GM18498 (cell line): ENCODE results near the gene ELSPBP1.
"Not testable (repeated sequence)": the region's sequence is repeated elsewhere in the genome, so short reads cannot be mapped to it uniquely, and the experiment has no call there.

Experiments used
- ATAC-seq: cut with Tn5 transposase; IDR thresholded peaks from one replicate; pipeline ENCODE4 v1.9.1; 2021; ENCODE audit warnings: mild to moderate bottlenecking, moderate library complexity; ENCODE audit not compliant: unreplicated experiment

Gene ELSPBP1

DNA sequence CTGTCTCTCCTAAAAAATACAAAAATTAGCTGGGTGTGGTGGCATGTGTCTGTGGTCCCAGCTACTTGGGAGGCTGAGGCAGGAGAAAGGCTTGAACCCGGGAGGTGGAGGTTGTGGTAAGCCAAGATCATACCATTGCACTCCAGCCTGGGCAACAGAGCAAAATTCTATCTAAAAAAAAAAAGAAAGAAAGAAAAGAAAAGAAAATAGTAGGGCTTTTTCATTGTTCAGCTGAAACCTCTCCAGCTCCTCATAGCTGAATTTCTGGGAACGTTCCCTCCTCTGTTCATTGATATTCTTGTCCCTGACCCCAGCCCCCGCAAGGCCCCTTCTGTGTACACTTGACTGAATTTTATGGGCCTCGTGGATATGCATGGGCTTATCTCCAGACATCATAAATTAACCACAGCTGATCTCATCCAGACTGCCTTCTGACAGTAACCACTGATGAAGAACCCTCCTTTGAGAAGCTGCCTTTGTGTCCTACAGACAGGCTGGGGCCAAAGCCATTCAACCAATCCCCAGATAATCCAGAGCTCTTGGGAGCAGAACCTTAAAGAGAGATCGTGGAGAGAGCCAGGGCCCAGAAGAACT lies at the start of gene ELSPBP1:
ELSPBP1 (plus strand) TSS at position 424 of the 594 bp plus-strand sequence. CDS start 14,036 bp downstream, outside the sequence.
- no peak for ATAC-seq

DNA sequence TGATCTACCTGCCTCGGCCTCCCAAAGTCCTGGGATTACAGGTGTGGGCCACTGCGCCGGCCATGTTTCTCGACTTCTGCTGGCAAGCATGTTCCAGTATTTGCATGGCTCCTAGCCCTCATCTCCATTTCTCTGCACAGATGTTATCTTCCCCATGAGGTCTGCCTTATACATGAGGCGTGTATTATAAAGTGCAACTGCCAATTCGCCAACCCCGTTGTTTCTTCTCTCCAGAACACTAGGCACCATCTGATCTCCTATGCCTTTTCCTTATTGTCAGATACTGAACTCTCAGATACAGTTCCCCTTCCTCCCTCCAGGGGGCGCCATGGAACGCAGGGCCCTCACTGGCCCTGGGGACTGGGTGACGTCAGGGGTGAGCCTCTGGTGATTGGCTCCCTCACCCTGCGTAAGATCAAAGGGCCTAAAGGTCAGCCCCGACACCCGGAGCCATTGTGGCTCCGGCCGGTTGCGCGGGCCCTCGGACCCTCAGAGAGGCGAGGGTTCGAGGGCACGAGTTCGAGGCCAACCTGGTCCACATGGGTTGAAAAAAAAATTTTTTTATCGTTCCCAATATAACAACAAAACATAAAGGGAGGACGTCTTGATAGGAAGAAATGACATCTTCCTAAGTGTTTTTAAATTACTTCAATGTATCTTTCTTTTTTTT lies 44.4 kb upstream of the ELSPBP1 start:
- ATAC-seq, result not testable (repeated sequence)

GRCh38 chr19:47952132-47952531 lies 42.3 kb upstream of the ELSPBP1 start:
- not testable (repeated sequence) for ATAC-seq

DNA sequence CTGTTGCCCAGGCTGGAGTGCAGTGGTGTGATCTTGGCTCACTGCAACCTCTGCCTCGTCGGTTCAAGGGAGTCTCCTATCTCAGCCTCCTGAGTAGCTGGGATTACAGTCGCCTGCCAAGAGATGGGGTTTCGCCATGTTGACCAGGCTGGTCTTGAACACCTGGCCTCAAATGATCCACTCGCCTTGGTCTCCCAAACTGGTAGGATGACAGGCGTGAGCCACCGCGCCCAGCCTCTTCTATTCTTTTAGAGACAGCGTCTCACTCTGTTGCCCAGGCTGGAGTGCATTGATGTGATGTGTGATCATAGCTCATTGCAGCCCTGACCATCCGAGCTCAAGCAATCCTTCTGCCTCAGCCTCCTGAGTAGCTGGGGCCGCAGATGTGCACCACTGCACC lies 38.5 kb upstream of the ELSPBP1 start:
- not testable (repeated sequence) for ATAC-seq

- no peak for ATAC-seq
These were observed 20.9 kb upstream of the ELSPBP1 start for GRCh38 chr19:47973529-47973928.

DNA sequence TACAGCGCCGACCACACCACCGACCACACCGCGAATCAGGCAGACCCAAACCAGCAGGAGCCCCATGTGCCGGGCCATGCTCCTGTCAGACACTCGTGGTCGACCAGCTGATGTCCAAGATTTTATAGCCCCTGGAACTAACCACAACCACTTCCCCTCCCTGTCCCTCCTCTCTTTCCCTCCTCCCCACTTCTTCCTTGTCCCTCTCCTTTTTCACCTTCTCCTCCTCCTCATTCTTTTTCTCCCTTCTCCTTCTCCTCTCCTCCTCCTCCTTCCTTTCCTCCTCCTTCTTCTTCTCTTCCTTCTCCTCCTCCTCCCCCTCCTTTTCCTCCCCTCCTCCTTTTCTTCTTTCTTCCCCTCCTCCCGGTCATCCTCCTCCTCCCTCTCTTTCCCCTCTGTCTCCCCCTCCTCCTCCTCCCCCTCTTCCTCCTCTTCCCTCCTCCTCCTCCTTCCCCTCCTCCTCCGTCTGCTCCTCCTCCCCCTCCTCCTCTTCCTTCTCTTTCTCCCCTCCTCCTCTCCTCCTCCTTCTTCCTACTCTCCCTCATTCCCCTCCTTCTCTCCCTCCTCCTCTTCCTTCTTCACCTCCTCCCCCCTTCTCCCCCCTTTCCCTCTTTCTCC lies 3.1 kb upstream of the ELSPBP1 start:
- ATAC-seq, result no peak

GRCh38 chr19:47992070-47992469 lies 2.4 kb upstream of the ELSPBP1 start, which contains the start of gene BSPH1:
BSPH1 (minus strand) TSS chr19:47992170; CDS start chr19:47992081, 89 bp downstream.
- ATAC-seq, result no peak

DNA sequence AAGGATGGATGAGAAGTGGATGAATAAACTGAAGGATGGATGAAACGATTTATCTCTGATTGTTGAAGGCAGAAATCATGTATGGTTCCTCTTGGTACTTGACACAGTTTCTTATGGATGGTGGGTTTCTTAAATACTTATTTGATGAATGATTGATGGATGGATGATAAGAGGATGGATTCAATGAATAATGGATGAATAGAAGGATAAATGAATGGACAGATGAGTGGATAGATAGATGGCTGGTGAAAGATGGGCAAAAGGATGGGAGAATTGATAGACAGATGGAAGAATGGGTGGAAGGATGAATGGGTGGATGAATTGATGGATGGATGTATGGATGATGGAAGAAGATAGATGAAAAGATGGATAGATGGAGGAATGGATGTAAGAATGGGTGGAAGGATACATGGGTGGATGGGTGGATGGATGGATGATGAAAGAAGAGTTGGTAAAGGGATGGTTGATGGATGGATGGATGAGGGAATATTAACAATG lies 1.8 kb downstream of the ELSPBP1 start:
- ATAC-seq, result no peak

GRCh38 chr19:47998800-47999199 lies 4.4 kb downstream of the ELSPBP1 start:
- no peak for ATAC-seq

DNA sequence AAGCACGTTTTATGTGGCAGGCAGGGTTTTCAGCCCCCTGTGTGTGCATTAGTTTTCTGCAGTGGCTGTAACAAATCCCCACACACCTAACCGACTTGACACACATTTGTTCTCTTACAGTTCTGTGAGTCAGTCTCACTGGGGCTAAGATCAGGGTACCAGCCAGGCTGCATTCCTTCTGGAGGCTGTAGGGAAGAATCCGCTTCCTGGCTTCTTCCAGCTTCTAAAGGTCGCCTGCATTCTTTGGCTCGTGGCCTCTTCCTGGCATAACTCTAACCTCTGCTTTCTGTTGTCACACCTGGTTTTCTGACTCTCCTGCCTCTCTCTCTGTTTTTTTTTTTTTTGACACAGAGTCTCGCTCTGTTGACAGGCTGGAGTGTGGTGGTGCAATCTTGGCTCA lies 6.4 kb downstream of the ELSPBP1 start:
- no peak for ATAC-seq

GRCh38 chr19:48004236-48004635 lies 9.8 kb downstream of the ELSPBP1 start:
- ATAC-seq, result no peak

DNA sequence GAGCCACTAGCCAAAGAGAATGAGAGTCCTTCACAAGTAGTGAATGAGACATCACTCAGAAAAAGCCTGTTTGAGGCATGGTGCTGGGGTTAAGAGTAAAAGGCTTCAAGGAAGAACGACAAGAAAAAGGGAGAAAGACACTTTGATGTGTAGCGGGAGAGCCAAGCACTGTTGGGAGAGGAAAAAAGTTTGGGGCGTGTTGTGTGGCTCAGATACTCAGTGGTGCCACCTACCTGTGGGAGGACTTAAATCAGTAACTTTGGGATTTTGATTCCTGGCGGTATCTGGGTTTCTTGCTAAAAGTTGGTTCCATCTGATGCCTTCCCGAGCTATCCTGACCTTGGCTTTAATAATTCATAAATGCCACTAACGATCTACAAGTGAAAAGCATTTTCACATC lies 12.3 kb downstream of the ELSPBP1 start:
- ATAC-seq, result no peak

DNA sequence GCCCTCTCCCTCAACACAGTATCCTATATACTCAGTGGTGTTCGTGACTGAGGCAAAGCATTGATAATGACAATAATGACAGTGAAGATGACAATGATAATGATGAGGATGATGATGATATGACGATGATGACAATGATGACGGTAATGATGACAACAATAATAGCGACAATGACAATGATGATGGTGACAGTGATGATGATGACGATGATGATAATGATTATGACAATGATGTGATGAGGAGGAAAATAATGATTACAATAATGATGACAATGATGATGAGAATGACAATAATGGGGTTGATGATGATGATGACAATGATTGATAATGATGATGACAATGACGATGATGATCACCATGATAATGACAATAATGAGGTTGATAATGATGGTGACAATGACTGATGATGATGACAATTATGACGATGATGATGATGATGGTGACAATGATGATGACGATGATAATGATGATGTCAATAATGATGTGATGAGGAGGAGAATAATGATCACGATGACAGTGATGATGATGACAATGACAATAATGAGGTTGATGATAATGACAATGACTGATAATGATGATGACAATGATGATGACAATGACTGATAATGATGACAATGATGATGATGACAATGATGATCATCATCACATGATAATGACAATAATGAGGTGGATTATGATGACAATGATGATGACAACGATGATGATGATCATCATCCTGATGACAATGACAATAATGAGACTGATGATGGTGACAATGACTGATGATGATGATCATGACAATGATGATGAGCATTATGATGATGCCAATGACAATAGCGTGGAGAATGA lies 16.7 kb downstream of the ELSPBP1 start:
- ATAC-seq, result no peak

DNA sequence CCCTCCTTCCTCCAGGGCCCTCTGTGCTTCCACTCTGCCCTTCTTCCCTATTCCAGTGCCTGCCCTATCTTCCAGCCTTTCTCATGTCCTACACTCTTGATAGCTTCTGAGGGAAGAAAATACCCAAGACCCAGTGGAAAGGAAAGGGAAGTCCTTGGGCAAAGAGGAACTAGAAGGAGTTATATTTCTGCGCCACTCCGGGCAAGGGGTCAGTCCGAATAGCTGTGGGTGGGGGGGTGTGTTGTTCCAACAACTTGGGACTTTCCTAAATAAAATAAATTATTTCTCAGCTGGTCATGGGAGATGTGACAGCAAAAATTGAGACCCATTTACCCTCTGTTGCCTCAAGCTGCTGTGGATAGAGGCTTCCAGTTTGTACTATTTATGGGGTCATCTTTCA lies 26.3 kb downstream of the ELSPBP1 start:
- ATAC-seq, result no peak

DNA sequence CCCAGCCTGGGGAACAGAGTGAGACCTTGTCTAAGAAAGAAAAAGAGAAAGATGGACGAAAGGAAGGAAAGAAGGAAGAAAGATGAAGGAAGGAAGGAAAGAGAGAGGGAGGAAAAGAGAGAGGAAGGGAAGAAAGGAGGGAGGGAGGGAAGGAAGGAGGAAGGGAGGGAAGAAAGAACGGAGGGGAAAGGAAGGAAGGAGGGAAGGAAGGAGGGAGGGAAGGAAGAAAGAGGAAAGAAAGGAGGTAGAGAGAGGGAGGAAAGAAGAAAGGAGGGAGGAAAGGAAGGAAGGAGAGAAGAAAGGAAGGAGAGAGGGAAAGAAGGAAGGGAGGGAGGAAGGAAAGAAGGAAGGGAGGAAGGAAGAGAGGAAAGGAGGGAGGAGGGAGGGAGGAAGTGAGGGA lies 28.6 kb downstream of the ELSPBP1 start:
- no peak for ATAC-seq

DNA sequence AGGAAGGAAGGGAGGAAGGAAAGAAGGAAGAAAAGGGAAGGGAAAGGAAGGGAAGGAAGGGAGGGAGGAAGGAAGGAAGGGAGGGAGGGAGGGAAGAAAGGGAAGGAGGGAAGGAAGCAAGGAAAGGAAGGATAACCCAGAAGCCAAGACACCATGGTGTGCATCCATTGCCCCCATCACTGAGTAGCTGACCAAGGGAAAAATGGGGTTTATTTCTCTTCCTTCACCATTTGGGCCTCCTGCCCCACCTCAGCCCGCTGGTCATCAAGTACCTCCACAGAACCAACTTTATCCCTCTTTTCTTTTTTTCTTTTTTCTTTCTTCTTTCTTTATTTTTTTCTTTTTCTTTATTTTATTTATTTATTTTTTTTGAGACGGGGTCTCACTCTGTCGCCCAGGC lies 29.1 kb downstream of the ELSPBP1 start:
- no peak for ATAC-seq

GRCh38 chr19:48025480-48025879 lies 31.0 kb downstream of the ELSPBP1 start:
- no peak for ATAC-seq

DNA sequence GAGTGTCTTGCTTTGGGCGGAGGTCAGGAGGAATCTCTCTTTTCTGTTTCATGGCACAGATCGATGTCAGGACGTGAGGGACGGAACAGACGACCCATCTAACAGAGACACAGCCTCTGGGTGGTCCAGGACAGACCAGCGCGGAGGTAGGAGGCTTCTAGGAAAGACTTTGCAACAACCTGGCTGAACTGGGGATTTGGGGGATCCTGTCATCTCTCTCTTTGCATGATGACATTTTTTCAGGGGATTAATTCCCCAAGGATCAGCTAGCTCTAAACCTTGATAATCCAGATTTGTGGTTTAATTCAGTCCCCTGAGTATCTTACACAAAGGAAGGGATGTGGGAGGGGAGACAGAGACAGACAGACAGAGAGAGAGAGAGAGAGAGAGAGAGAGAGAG lies 35.0 kb downstream of the ELSPBP1 start:
- no peak for ATAC-seq

- no peak for ATAC-seq
These were observed 35.6 kb downstream of the ELSPBP1 start for GRCh38 chr19:48030073-48030472.

DNA sequence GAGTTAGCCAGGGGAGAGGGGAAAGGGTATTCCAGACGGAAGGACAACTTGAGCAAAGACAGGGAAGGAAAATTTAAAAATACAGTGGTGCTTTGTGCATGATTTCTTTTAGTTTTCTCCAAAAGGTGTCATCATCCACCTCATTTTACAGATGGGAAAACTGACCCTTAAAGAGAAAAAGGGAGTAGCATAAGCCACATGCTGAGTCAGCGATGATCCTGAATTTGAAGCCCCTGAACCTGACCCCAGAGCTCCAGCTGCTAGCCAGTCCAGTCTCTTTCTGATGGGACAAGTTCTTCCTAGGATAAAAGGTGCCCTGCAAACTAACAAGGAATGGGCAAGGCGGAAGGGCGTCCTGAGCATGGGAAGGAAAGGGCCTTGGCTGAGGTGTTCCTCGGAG lies 39.2 kb downstream of the ELSPBP1 start:
- no peak for ATAC-seq

GRCh38 chr19:48036765-48037164 lies 42.3 kb downstream of the ELSPBP1 start:
- no peak for ATAC-seq
